MCF 10A (cell line): ENCODE measurements around the gene SLC38A3. TPM values are rescaled to one million over a fixed set of nuclear protein-coding genes. Genes with fewer than 3 reads are reported as not detected.

Experiments used
- BruUV-seq: library from RNA; stranded (reverse); fragments of 400-500 nt; replicated peaks from 2 replicates; lab custom pipeline; 2021; lab: Mats Ljungman, UMichigan
- CTCF ChIA-PET: fragments of 300-600 bp; sonication (Branson Sonifier 250); formaldehyde crosslinking; extraction: SDS; loops from one replicate; lab custom pipeline; 2021; ENCODE audit warnings: antibody characterized with exemption, inconsistent platforms; lab: Yijun Ruan, JAX
- POLR2A ChIA-PET: fragments of 300-600, 350-650 bp; sonication (Branson Sonifier 250); formaldehyde crosslinking; extraction: SDS; loops from one replicate; lab custom pipeline; 2020; ENCODE audit warnings: antibody characterized with exemption, inconsistent platforms; lab: Yijun Ruan, JAX
- DNase-seq: peaks from one replicate; pipeline ENCODE4 v3.0.0-alpha.2; 2018; ENCODE audit not compliant: unreplicated experiment
- H3K27ac Mint-ChIP-seq: one replicate; pipeline ENCODE4 v1.8.0; 2022; ENCODE audit warnings: mild to moderate bottlenecking, low read depth, mixed read lengths; ENCODE audit not compliant: unreplicated experiment
- H3K27me3 Mint-ChIP-seq: one replicate; pipeline ENCODE4 v1.8.0; 2022; ENCODE audit warnings: mixed read lengths; ENCODE audit not compliant: insufficient read depth, unreplicated experiment
- H3K36me3 Mint-ChIP-seq: one replicate; pipeline ENCODE4 v1.8.0; 2022; ENCODE audit warnings: mild to moderate bottlenecking, moderate library complexity, mixed read lengths; ENCODE audit not compliant: insufficient read depth, unreplicated experiment
- H3K4me1 Mint-ChIP-seq: one replicate; pipeline ENCODE4 v1.8.0; 2022; ENCODE audit warnings: mixed read lengths; ENCODE audit not compliant: insufficient read depth, unreplicated experiment
- H3K4me3 Mint-ChIP-seq: one replicate; pipeline ENCODE4 v1.8.0; 2022; ENCODE audit warnings: mild to moderate bottlenecking, moderate library complexity, mixed read lengths; ENCODE audit not compliant: unreplicated experiment
- H3K9me3 Mint-ChIP-seq: one replicate; pipeline ENCODE4 v1.8.0; 2022; ENCODE audit warnings: mixed read lengths; ENCODE audit not compliant: unreplicated experiment
- CTCF ChIP-seq: fragments of 200-600 bp; IDR thresholded peaks from one replicate; pipeline ENCODE4 v1.8.0; 2022; ENCODE audit warnings: antibody characterized with exemption, mild to moderate bottlenecking; ENCODE audit not compliant: unreplicated experiment
- intact Hi-C: fragments of 100-400 bp; cut with micrococcal nuclease; formaldehyde crosslinking; loops from 2 replicates; pipeline ENCODE4 v1.14.1; 2022
- total RNA-seq: library from RNA; stranded (reverse); gene quantifications from 2 replicates; pipeline ENCODE4 v1.2.3, GENCODE V29; 2022

Gene SLC38A3
- total RNA-seq, 1 experiment from 2014 or later, result not detected

- DNase-seq, result peak; percentile 94
- Mint-ChIP-seq H3K4me1 (peaks cover 56% of the 10 kb centered on the region), H3K36me3 (peaks cover 15% of the 10 kb centered on the region), H3K27ac (peak overlapping the region; percentile 91), H3K4me3 (peak overlapping the region; percentile 55), H3K27me3 (no peaks in the 10 kb centered on the region), H3K9me3 (no peaks in the 10 kb centered on the region)
- POLR2A ChIA-PET, result interaction anchor here (0.6 to 4.6 kb wide), 17 partner anchors 10 to 1422 kb away, joined by 3 to 102 read pairs (median 4); partner anchors contain the start of genes GNAI2, HYAL3, IFRD2 and NAA80
- BruUV-seq, result no TSS peak
- CTCF ChIA-PET, result interaction anchor here (0.5 to 5.8 kb wide), 39 partner anchors 9 to 683 kb away, joined by 3 to 107 read pairs (median 4); partner anchors contain the start of genes GNAI2, GNAT1, IFRD2 and SEMA3B
- intact Hi-C loops, result loop anchor here (1.0 kb wide), 3 partner anchors 10 to 27 kb away; partner anchors contain the start of gene GNAI2
- no peak for TF ChIP-seq CTCF
Measured at GRCh38 chr3:50246517-50246954, 41.5 kb downstream of the SLC38A3 start.

- no peak for TF ChIP-seq CTCF
- CTCF ChIA-PET, result interaction anchor here (0.6 to 5.8 kb wide), 5 partner anchors 11 to 114 kb away, joined by 3 to 107 read pairs (median 7); no protein-coding TSS in a partner anchor
- H3K9me3 Mint-ChIP-seq, result no peaks in the 10 kb centered on the region
- H3K27ac Mint-ChIP-seq, result peak overlapping the region; percentile 91
- intact Hi-C loops, result no loop called here
- POLR2A ChIA-PET, result interaction anchor here (0.6 to 4.6 kb wide), 6 partner anchors 8 to 102 kb away, joined by 3 to 102 read pairs (median 4); partner anchors contain the start of genes CYB561D2, GNAI2 and NPRL2
- H3K36me3 Mint-ChIP-seq, result peaks cover 21% of the 10 kb centered on the region
- DNase-seq, result peak; percentile 58
- peak overlapping the region; percentile 31 for H3K4me3 Mint-ChIP-seq
- BruUV-seq, result no TSS peak
- peaks cover 51% of the 10 kb centered on the region for H3K4me1 Mint-ChIP-seq
- no peaks in the 10 kb centered on the region for H3K27me3 Mint-ChIP-seq
Measured at GRCh38 chr3:50248387-50248786, 43.3 kb downstream of the SLC38A3 start.

GRCh38 chr3:50249457-50249856, 44.4 kb downstream of the SLC38A3 start:
- H3K9me3 Mint-ChIP-seq, result no peaks in the 10 kb centered on the region

More at GRCh38 chr3:50249457-50249856, 44.4 kb downstream of the SLC38A3 start:
- Mint-ChIP-seq H3K27me3 (no peaks in the 10 kb centered on the region), H3K4me3 (no peak overlapping the region), H3K4me1 (peaks cover 51% of the 10 kb centered on the region), H3K36me3 (peaks cover 21% of the 10 kb centered on the region), H3K27ac (peak overlapping the region; percentile 91)
- POLR2A ChIA-PET, result interaction anchor here (0.9 to 4.6 kb wide), 3 partner anchors 11 to 20 kb away, joined by 3 to 102 read pairs (median 4); partner anchors contain the start of gene GNAI2
- DNase-seq, result no peak
- CTCF ChIA-PET, result interaction anchor here (0.9 to 5.8 kb wide), 5 partner anchors 9 to 75 kb away, joined by 3 to 107 read pairs (median 7); no protein-coding TSS in a partner anchor
- TF ChIP-seq CTCF, result no peak
- intact Hi-C loops, result no loop called here
- BruUV-seq, result no TSS peak
